Suppressor macrophage treated with lipopolysaccharide for 1 hour (primary cell): ENCODE results near the gene ATP2B2.

Source experiments
- DNase-seq, 3 donors: peaks; one replicate each; pipeline ENCODE4 v3.0.0-alpha.2; 2020 to 2022

The ATP2B2 gene

GRCh38 chr3:10528046-10528445 lies 22.7 kb upstream of the ATP2B2 start:
- DNase-seq = no peak

- DNase-seq = no peak
These were observed 22.1 kb upstream of the ATP2B2 start for GRCh38 chr3:10527295-10528001.

- no peak for DNase-seq
These were observed 21.0 kb upstream of the ATP2B2 start for GRCh38 chr3:10526366-10526765.

GRCh38 chr3:10524799-10525301 lies 19.5 kb upstream of the ATP2B2 start:
- no peak for DNase-seq

- no peak for DNase-seq
These were observed 18.9 kb upstream of the ATP2B2 start for GRCh38 chr3:10524270-10524669.

- DNase-seq = no peak
These were observed 18.2 kb upstream of the ATP2B2 start for GRCh38 chr3:10523561-10523960.

GRCh38 chr3:10522646-10523303 lies 17.4 kb upstream of the ATP2B2 start:
- no peak for DNase-seq

GRCh38 chr3:10521772-10522441 lies 16.5 kb upstream of the ATP2B2 start:
- no peak for DNase-seq

GRCh38 chr3:10520072-10520471 lies 14.7 kb upstream of the ATP2B2 start:
- DNase-seq = no peak

- no peak for DNase-seq
These were observed 13.8 kb upstream of the ATP2B2 start for GRCh38 chr3:10519236-10519635.

GRCh38 chr3:10518506-10519150 lies 13.2 kb upstream of the ATP2B2 start:
- DNase-seq = no peak

- DNase-seq = no peak
These were observed 12.2 kb upstream of the ATP2B2 start for GRCh38 chr3:10517627-10518026.

GRCh38 chr3:10516544-10517452 lies 11.4 kb upstream of the ATP2B2 start:
- DNase-seq = no peak

- DNase-seq = no peak
These were observed 10.6 kb upstream of the ATP2B2 start for GRCh38 chr3:10515884-10516495.

- DNase-seq = no peak
These were observed 10.0 kb upstream of the ATP2B2 start for GRCh38 chr3:10515396-10515795.

GRCh38 chr3:10514407-10515069 lies 9.2 kb upstream of the ATP2B2 start:
- DNase-seq = no peak

GRCh38 chr3:10513306-10513705 lies 7.9 kb upstream of the ATP2B2 start:
- no peak for DNase-seq

GRCh38 chr3:10512687-10513086 lies 7.3 kb upstream of the ATP2B2 start:
- no peak for DNase-seq

GRCh38 chr3:10511809-10512494 lies 6.6 kb upstream of the ATP2B2 start:
- DNase-seq = no peak

GRCh38 chr3:10510743-10511432 lies 5.5 kb upstream of the ATP2B2 start:
- DNase-seq = no peak
